HEK293 (cell line): ENCODE results near the gene DPM2.
A peak's percentile ranks its signal among the peaks of the same experiment; 100 is the strongest.

Experiments
- CTCF ChIA-PET: fragments of 350-600 bp; formaldehyde crosslinking; extraction: SDS; loops from one replicate; lab custom pipeline; 2021; ENCODE audit warnings: antibody characterized with exemption; lab: Yijun Ruan, JAX
- POLR2A ChIA-PET: fragments of 300-600 bp; formaldehyde crosslinking; extraction: SDS; loops from one replicate; lab custom pipeline; 2020; ENCODE audit warnings: antibody characterized with exemption, inconsistent platforms; lab: Yijun Ruan, JAX
- H3K27ac ChIP-seq: fragments of 200-500 bp; sonication (Bioruptor generic); 2 replicates; pipeline ENCODE4 v1.5.1; 2014; ENCODE audit warnings: low read depth, low read length, control low read depth, inconsistent platforms; ENCODE audit errors: extremely low read depth
- H3K36me3 ChIP-seq, 2 experiments: fragments of 200-500 bp in 1 of 2; sonication (Bioruptor generic) in 1 of 2; 1 replicate in 1 of 2; 2 replicates in 1 of 2; pipeline ENCODE4 v1.5.1; 2014 to 2017; ENCODE audit warnings: inconsistent platforms in 2 of 2, low read length in 2 of 2; ENCODE audit not compliant: control insufficient read depth in 2 of 2, insufficient read depth in 1 of 2
- H3K4me1 ChIP-seq: fragments of 200-500 bp; sonication (Bioruptor generic); 2 replicates; pipeline ENCODE4 v1.5.1; 2014; ENCODE audit warnings: mild to moderate bottlenecking, low read length, inconsistent platforms; ENCODE audit not compliant: control insufficient read depth, insufficient read depth
- H3K4me3 ChIP-seq: 2 replicates; pipeline ENCODE4 v1.5.1; 2011; ENCODE audit warnings: low read depth, mild to moderate bottlenecking, control low read depth, low read length, moderate library complexity
- H3K9me3 ChIP-seq: fragments of 200-500 bp; sonication (Bioruptor generic); 2 replicates; pipeline ENCODE4 v1.5.1; 2014; ENCODE audit warnings: low read depth, low read length, inconsistent platforms; ENCODE audit not compliant: control insufficient read depth, insufficient read depth
- BCL6B ChIP-seq: fragments of 450-650 bp; formaldehyde crosslinking; IDR thresholded peaks from 2 replicates; pipeline ENCODE4 v1.5.1; 2017; ENCODE audit warnings: missing biosample characterization, missing genetic modification characterization
- GLI4 ChIP-seq: fragments of 450-650 bp; formaldehyde crosslinking; IDR thresholded peaks from 2 replicates; pipeline ENCODE4 v1.5.1; 2016; ENCODE audit warnings: missing biosample characterization, missing genetic modification characterization
- KLF1 ChIP-seq: fragments of 450-650 bp; formaldehyde crosslinking; IDR thresholded peaks from 2 replicates; pipeline ENCODE4 v1.5.1; 2016; ENCODE audit warnings: missing biosample characterization, missing genetic modification characterization
- KLF16 ChIP-seq: fragments of 450-650 bp; formaldehyde crosslinking; IDR thresholded peaks from 2 replicates; pipeline ENCODE4 v1.5.1; 2017; ENCODE audit warnings: missing biosample characterization, missing genetic modification characterization
- PRDM10 ChIP-seq: fragments of 450-650 bp; formaldehyde crosslinking; IDR thresholded peaks from 2 replicates; pipeline ENCODE4 v1.5.1; 2016; ENCODE audit warnings: missing biosample characterization, missing genetic modification characterization
- SP2 ChIP-seq: fragments of 450-650 bp; formaldehyde crosslinking; IDR thresholded peaks from 2 replicates; pipeline ENCODE4 v1.5.1; 2016; ENCODE audit warnings: missing biosample characterization, missing genetic modification characterization
- ZBTB11 ChIP-seq: fragments of 450-650 bp; formaldehyde crosslinking; conservative IDR thresholded peaks from 2 replicates; pipeline ENCODE4 v1.5.1; 2016; ENCODE audit warnings: low read depth, missing biosample characterization, missing genetic modification characterization
- ZFHX2 ChIP-seq: fragments of 450-650 bp; formaldehyde crosslinking; conservative IDR thresholded peaks from 2 replicates; pipeline ENCODE4 v1.5.1; 2016; ENCODE audit warnings: missing biosample characterization, missing genetic modification characterization
- ZNF140 ChIP-seq: fragments of 450-650 bp; formaldehyde crosslinking; IDR thresholded peaks from 2 replicates; pipeline ENCODE4 v1.5.1; 2016; ENCODE audit warnings: missing biosample characterization, missing genetic modification characterization
- ZNF157 ChIP-seq: fragments of 450-650 bp; formaldehyde crosslinking; IDR thresholded peaks from 2 replicates; pipeline ENCODE4 v1.5.1; 2016; ENCODE audit warnings: missing biosample characterization, missing genetic modification characterization
- ZNF18 ChIP-seq: fragments of 450-650 bp; formaldehyde crosslinking; IDR thresholded peaks from 2 replicates; pipeline ENCODE4 v1.5.1; 2016; ENCODE audit warnings: missing biosample characterization, missing genetic modification characterization
- ZNF184 ChIP-seq: fragments of 450-650 bp; IDR thresholded peaks from 2 replicates; pipeline ENCODE4 v1.5.1; 2018; ENCODE audit warnings: missing biosample characterization, mild to moderate bottlenecking, missing genetic modification characterization
- ZNF214 ChIP-seq: fragments of 450-650 bp; formaldehyde crosslinking; IDR thresholded peaks from 2 replicates; pipeline ENCODE4 v1.5.1; 2017; ENCODE audit warnings: missing biosample characterization, mild to moderate bottlenecking, missing genetic modification characterization, borderline replicate concordance
- ZNF24 ChIP-seq: fragments of 450-650 bp; formaldehyde crosslinking; IDR thresholded peaks from 2 replicates; pipeline ENCODE4 v1.5.1; 2016; ENCODE audit warnings: missing biosample characterization, missing genetic modification characterization
- ZNF529 ChIP-seq: fragments of 450-650 bp; formaldehyde crosslinking; IDR thresholded peaks from 2 replicates; pipeline ENCODE4 v1.5.1; 2017; ENCODE audit warnings: missing genetic modification characterization, missing biosample characterization; ENCODE audit not compliant: insufficient replicate concordance
- ZNF530 ChIP-seq: fragments of 450-650 bp; formaldehyde crosslinking; IDR thresholded peaks from 2 replicates; pipeline ENCODE4 v1.5.1; 2016; ENCODE audit warnings: low read depth, missing biosample characterization, missing genetic modification characterization
- ZNF629 ChIP-seq: fragments of 450-650 bp; formaldehyde crosslinking; IDR thresholded peaks from 2 replicates; pipeline ENCODE4 v1.5.1; 2017; ENCODE audit warnings: missing biosample characterization, missing genetic modification characterization
- ZNF660 ChIP-seq: fragments of 450-650 bp; IDR thresholded peaks from 2 replicates; pipeline ENCODE4 v1.5.1; 2018; ENCODE audit warnings: missing biosample characterization, mild to moderate bottlenecking, missing genetic modification characterization
- ZNF677 ChIP-seq: fragments of 450-650 bp; IDR thresholded peaks from 2 replicates; pipeline ENCODE4 v1.5.0; 2018; ENCODE audit warnings: missing biosample characterization, mild to moderate bottlenecking, missing genetic modification characterization, moderate library complexity
- ZNF692 ChIP-seq: fragments of 450-650 bp; formaldehyde crosslinking; IDR thresholded peaks from 2 replicates; pipeline ENCODE4 v1.5.1; 2016; ENCODE audit warnings: missing biosample characterization, missing genetic modification characterization
- ZNF768 ChIP-seq: fragments of 450-650 bp; formaldehyde crosslinking; IDR thresholded peaks from 2 replicates; pipeline ENCODE4 v1.5.1; 2018; ENCODE audit warnings: missing biosample characterization, mild to moderate bottlenecking, missing genetic modification characterization
- ZNF837 ChIP-seq: fragments of 450-650 bp; formaldehyde crosslinking; IDR thresholded peaks from 2 replicates; pipeline ENCODE4 v1.5.1; 2016; ENCODE audit warnings: missing biosample characterization, missing genetic modification characterization
- ZSCAN4 ChIP-seq: fragments of 450-650 bp; formaldehyde crosslinking; IDR thresholded peaks from 2 replicates; pipeline ENCODE4 v1.5.1; 2017; ENCODE audit warnings: missing biosample characterization, missing genetic modification characterization

DPM2 gene

GRCh38 chr9:127983847-127984289, 46.2 kb upstream of the DPM2 start:
- no peaks in the 10 kb centered on the region for H3K36me3 ChIP-seq
- H3K27ac ChIP-seq: no peak overlapping the region; the same call in 1 of the 2 replicates
- no peaks in the 10 kb centered on the region for H3K9me3 ChIP-seq
- CTCF ChIA-PET: interaction anchor here (0.7 to 10.0 kb wide), 3 partner anchors 42 to 172 kb away, joined by 3 to 94 read pairs (median 8); no protein-coding TSS in a partner anchor
- POLR2A ChIA-PET: no interaction called here
- 0 out of 2 replicates have a peak, but pooled peaks have one; percentile 22 for TF ChIP-seq ZNF692
- peak; percentile 76 for TF ChIP-seq ZSCAN4 (tag by site-specific recombination)
- no peak for TF ChIP-seq ZNF768 (tag by site-specific recombination)
- no peak for TF ChIP-seq KLF1 (tag by site-specific recombination)
- no peak for TF ChIP-seq GLI4 (tag by site-specific recombination)
- TF ChIP-seq PRDM10 (tag by site-specific recombination): 0 out of 2 replicates have a peak, but pooled peaks have one; percentile 17
- TF ChIP-seq ZNF660 (tag by site-specific recombination): no peak
- no peak for TF ChIP-seq KLF16 (tag by site-specific recombination)
- no peak for TF ChIP-seq SP2
- no peak overlapping the region for H3K4me3 ChIP-seq
- peaks cover 3% of the 10 kb centered on the region; the same call in 1 of the 2 replicates for H3K4me1 ChIP-seq

GRCh38 chr9:127982912-127983311, 45.3 kb upstream of the DPM2 start:
- H3K27ac ChIP-seq: no peak overlapping the region
- H3K9me3 ChIP-seq: no peaks in the 10 kb centered on the region
- POLR2A ChIA-PET: no interaction called here
- CTCF ChIA-PET: interaction anchor here (0.6 to 10.0 kb wide), 5 partner anchors 13 to 142 kb away, joined by 3 to 94 read pairs (median 5); no protein-coding TSS in a partner anchor
- H3K4me3 ChIP-seq: no peak overlapping the region
- peaks cover 6% of the 10 kb centered on the region; the same call in 1 of the 2 replicates for H3K4me1 ChIP-seq
- H3K36me3 ChIP-seq: no peaks in the 10 kb centered on the region
- no peak for TF ChIP-seq ZNF837 (tag by site-specific recombination)
- TF ChIP-seq ZNF214: no peak
- no peak for TF ChIP-seq ZNF24 (tag by site-specific recombination)
- no peak for TF ChIP-seq ZNF530 (tag by site-specific recombination)
- no peak for TF ChIP-seq BCL6B
- TF ChIP-seq ZFHX2 (tag by site-specific recombination): no peak
- no peak for TF ChIP-seq ZNF140 (tag by site-specific recombination)
- TF ChIP-seq ZNF157: no peak
- TF ChIP-seq ZNF677 (tag by site-specific recombination): no peak
- no peak for TF ChIP-seq ZNF184
- no peak for TF ChIP-seq ZNF529 (tag by site-specific recombination)
- TF ChIP-seq ZNF629 (tag by site-specific recombination): no peak
- no peak for TF ChIP-seq ZNF18 (tag by site-specific recombination)
- TF ChIP-seq ZBTB11: no peak
